Body of pancreas (tissue), 4 donors: Measurements from ENCODE around the gene GJB5.

Source experiments
- POLR2A ChIP-seq, 3 donors: fragments of 450-650 bp; IDR thresholded peaks; one replicate each; pipeline ENCODE4 v1.6.1; 2016; ENCODE audit warnings: antibody characterized with exemption in 3 of 3, mild to moderate bottlenecking in 2 of 3
- TF ChIP-seq, protein P1 (sequence below), 7 experiments: fragments of 450-650 bp in 4 of 7; fragments of 200-600 bp in 3 of 7; sonication (generic) in 3 of 7; IDR thresholded peaks; one replicate each; pipeline ENCODE4 v1.5.1; 2016 to 2019; ENCODE audit warnings: antibody characterized with exemption in 7 of 7

DNA sequence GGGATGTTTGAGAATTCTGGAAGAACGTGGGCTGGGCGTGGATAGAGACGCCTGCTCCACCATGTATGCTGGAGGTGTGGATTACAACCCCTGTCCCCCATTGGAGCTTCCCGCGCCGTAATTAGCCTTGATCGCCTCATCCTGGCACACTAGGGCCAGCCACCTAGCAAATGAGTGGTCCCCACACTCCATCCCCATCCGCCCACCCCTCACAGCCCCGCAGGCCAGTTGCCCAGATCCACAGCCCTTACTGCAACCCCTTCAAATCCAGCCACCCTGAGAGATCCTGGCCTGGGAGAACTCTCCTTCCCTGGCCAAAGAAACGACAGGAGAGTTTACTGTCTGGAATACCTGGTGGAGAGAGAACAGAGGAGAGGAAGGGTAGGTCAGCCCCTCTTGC, 37.6 kb downstream of the GJB5 start:
- TF ChIP-seq, protein P1, sequence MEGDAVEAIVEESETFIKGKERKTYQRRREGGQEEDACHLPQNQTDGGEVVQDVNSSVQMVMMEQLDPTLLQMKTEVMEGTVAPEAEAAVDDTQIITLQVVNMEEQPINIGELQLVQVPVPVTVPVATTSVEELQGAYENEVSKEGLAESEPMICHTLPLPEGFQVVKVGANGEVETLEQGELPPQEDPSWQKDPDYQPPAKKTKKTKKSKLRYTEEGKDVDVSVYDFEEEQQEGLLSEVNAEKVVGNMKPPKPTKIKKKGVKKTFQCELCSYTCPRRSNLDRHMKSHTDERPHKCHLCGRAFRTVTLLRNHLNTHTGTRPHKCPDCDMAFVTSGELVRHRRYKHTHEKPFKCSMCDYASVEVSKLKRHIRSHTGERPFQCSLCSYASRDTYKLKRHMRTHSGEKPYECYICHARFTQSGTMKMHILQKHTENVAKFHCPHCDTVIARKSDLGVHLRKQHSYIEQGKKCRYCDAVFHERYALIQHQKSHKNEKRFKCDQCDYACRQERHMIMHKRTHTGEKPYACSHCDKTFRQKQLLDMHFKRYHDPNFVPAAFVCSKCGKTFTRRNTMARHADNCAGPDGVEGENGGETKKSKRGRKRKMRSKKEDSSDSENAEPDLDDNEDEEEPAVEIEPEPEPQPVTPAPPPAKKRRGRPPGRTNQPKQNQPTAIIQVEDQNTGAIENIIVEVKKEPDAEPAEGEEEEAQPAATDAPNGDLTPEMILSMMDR (IDR thresholded peaks at IDR 0.05): no peak
- TF ChIP-seq POLR2A (IDR thresholded peaks at IDR 0.05): no peak
